Astrocyte (in vitro differentiated cells and primary cell): ENCODE measurements around the gene DSCAM.

ENCODE experiments used
- CTCF ChIP-seq: IDR thresholded peaks from 2 replicates; pipeline ENCODE4 v1.5.1; 2011; ENCODE audit warnings: low read depth, mild to moderate bottlenecking, inconsistent platforms, low read length, moderate library complexity; ENCODE audit not compliant: insufficient read depth
- EZH2 ChIP-seq: IDR thresholded peaks from 2 replicates; pipeline ENCODE4 v1.6.1; 2012; ENCODE audit warnings: mild to moderate bottlenecking, low read length, inconsistent platforms; ENCODE audit not compliant: insufficient read depth

- no peak for TF ChIP-seq CTCF
- no peak for TF ChIP-seq EZH2
Measured at GRCh38 chr21:40095477-40095876, 751.5 kb downstream of the DSCAM start.
